NCI-H2227 (cell line): ENCODE data around the gene RELN.
"Not testable (repeated sequence)": the region's sequence is repeated elsewhere in the genome, so short reads cannot be mapped to it uniquely, and the experiment has no call there.

Experiments used
- DNase-seq: peaks from one replicate; lab custom pipeline; 2025; ENCODE audit not compliant: unreplicated experiment; lab: John Stamatoyannopoulos, UW

Gene RELN

GRCh38 chr7:103944230-103944900, 45.1 kb downstream of the RELN start:
- DNase-seq = no peak

GRCh38 chr7:103941976-103942375, 47.5 kb downstream of the RELN start:
- DNase-seq = no peak

- peak; percentile 7 for DNase-seq
Measured at GRCh38 chr7:103940382-103941268, 48.8 kb downstream of the RELN start.

GRCh38 chr7:103937680-103938079, 51.8 kb downstream of the RELN start:
- DNase-seq = no peak

GRCh38 chr7:103936558-103936957, 52.9 kb downstream of the RELN start:
- no peak for DNase-seq

- DNase-seq = peak; percentile 62
Measured at GRCh38 chr7:103934508-103934907, 55.0 kb downstream of the RELN start.

- DNase-seq = peak; percentile 4
Measured at GRCh38 chr7:103932389-103932788, 57.1 kb downstream of the RELN start.

GRCh38 chr7:103929901-103930311, 59.6 kb downstream of the RELN start:
- DNase-seq = no peak

- DNase-seq = no peak
Measured at GRCh38 chr7:103928581-103928980, 60.9 kb downstream of the RELN start.

- peak; percentile 20 for DNase-seq
Measured at GRCh38 chr7:103924184-103924583, 65.3 kb downstream of the RELN start.

GRCh38 chr7:103922407-103922806, 67.1 kb downstream of the RELN start:
- no peak for DNase-seq

- no peak for DNase-seq
Measured at GRCh38 chr7:103921692-103922091, 67.8 kb downstream of the RELN start.

- no peak for DNase-seq
Measured at GRCh38 chr7:103919272-103919868, 70.1 kb downstream of the RELN start.

GRCh38 chr7:103918631-103919271, 70.7 kb downstream of the RELN start:
- DNase-seq = no peak

GRCh38 chr7:103915680-103916357, 73.6 kb downstream of the RELN start:
- no peak for DNase-seq

- DNase-seq = no peak
Measured at GRCh38 chr7:103914147-103914899, 75.1 kb downstream of the RELN start.

- DNase-seq = no peak
Measured at GRCh38 chr7:103912891-103913605, 76.4 kb downstream of the RELN start.

GRCh38 chr7:103911015-103911414, 78.4 kb downstream of the RELN start:
- not testable (repeated sequence) for DNase-seq

- DNase-seq = peak; percentile 37
Measured at GRCh38 chr7:103905997-103906396, 83.5 kb downstream of the RELN start.
